ENCODE data around the gene CYP27A1. TPM values are rescaled to one million over a fixed set of nuclear protein-coding genes. Genes with fewer than 3 reads are reported as not detected.

CYP27A1 gene
- total RNA-seq, 1 experiment from 2014 or later = 57.1 TPM

- DNase-seq (ENCODE audit: low read depth, low spot score) = no peak
- in situ Hi-C loops (cut with HindIII; ENCODE audit: low pct_unique_long_range_greater_than_20kb, low sequenced_read_pairs) = no loop called here
Measured at GRCh38 chr2:218860950-218861381, 79.0 kb downstream of the CYP27A1 start.

GRCh38 chr2:218861645-218862318 lies 79.8 kb downstream of the CYP27A1 start:
- DNase-seq (ENCODE audit: low read depth, low spot score) = no peak
- in situ Hi-C loops (cut with HindIII; ENCODE audit: low pct_unique_long_range_greater_than_20kb, low sequenced_read_pairs) = no loop called here

- in situ Hi-C loops (cut with HindIII; ENCODE audit: low pct_unique_long_range_greater_than_20kb, low sequenced_read_pairs) = no loop called here
- no peak for DNase-seq (ENCODE audit: low read depth, low spot score)
Measured at GRCh38 chr2:218863021-218863520, 81.1 kb downstream of the CYP27A1 start.

Other genes starting within 250 kb of the CYP27A1 start
- 6.0 and 7.4 TPM in 2 replicates for gene USP37, start 213.8 kb upstream of the CYP27A1 start, total RNA-seq (2014; rRNA removed; shearing (Covaris generic))
- 66.4 and 68.3 TPM in 2 replicates for gene CNOT9, start 213.3 kb upstream of the CYP27A1 start, total RNA-seq (2014; rRNA removed; shearing (Covaris generic))
- 0.32 and 0.53 TPM in 2 replicates for gene PLCD4, start 174.2 kb upstream of the CYP27A1 start, total RNA-seq (2014; rRNA removed; shearing (Covaris generic))
- 4.7 and 6.3 TPM in 2 replicates for gene ZNF142, start 122.5 kb upstream of the CYP27A1 start, total RNA-seq (2014; rRNA removed; shearing (Covaris generic))
- 26.8 and 28.1 TPM in 2 replicates for gene BCS1L, start 122.5 kb upstream of the CYP27A1 start, total RNA-seq (2014; rRNA removed; shearing (Covaris generic))
- 32.1 and 42.0 TPM in 2 replicates for gene RNF25, start 110.1 kb upstream of the CYP27A1 start, total RNA-seq (2014; rRNA removed; shearing (Covaris generic))
- gene STK36, start 110.1 kb upstream of the CYP27A1 start, total RNA-seq (2014; rRNA removed; shearing (Covaris generic)) = 11.3 and 12.6 TPM in 2 replicates
- 32.3 and 41.4 TPM in 2 replicates for gene TTLL4, start 71.3 kb upstream of the CYP27A1 start, total RNA-seq (2014; rRNA removed; shearing (Covaris generic))
- not detected in 2 replicates for gene PRKAG3, start 49.7 kb downstream of the CYP27A1 start, total RNA-seq (2014; rRNA removed; shearing (Covaris generic))
- gene WNT6, start 77.7 kb downstream of the CYP27A1 start, total RNA-seq (2014; rRNA removed; shearing (Covaris generic)) = not detected in 2 replicates
- 0.05 and 0.11 TPM in 2 replicates for gene WNT10A, start 98.7 kb downstream of the CYP27A1 start, total RNA-seq (2014; rRNA removed; shearing (Covaris generic))
- gene CDK5R2, start 177.5 kb downstream of the CYP27A1 start, total RNA-seq (2014; rRNA removed; shearing (Covaris generic)) = 0.08 and 0.24 TPM in 2 replicates
- gene FEV, start 203.0 kb downstream of the CYP27A1 start, total RNA-seq (2014; rRNA removed; shearing (Covaris generic)) = not detected in 2 replicates
- gene CRYBA2, start 211.3 kb downstream of the CYP27A1 start, total RNA-seq (2014; rRNA removed; shearing (Covaris generic)) = not detected in 2 replicates

Data from SK-MEL-5 (cell line).